K562 (cell line): ENCODE measurements around the gene TFDP1. TPM values are rescaled to one million over a fixed set of nuclear protein-coding genes. Genes with fewer than 3 reads are reported as not detected.

Experiments
- ATAC-seq: fragments of 200-7000 bp; cut with Tn5 transposase; 3 replicates; pipeline ENCODE4 v1.9.1; 2020; ENCODE audit warnings: moderate library complexity
- BruUV-seq: library from RNA; stranded (reverse); fragments of 400-500 nt; replicated peaks from 2 replicates; lab custom pipeline; 2021; lab: Mats Ljungman, UMichigan
- CTCF ChIA-PET: fragments of 300-600 bp; formaldehyde crosslinking; extraction: SDS; loops from one replicate; lab custom pipeline; 2021; ENCODE audit warnings: low intra/inter-chr PET ratio; lab: Yijun Ruan, JAX
- POLR2A ChIA-PET: fragments of 300-600, 350-650 bp; sonication (Branson Sonifier 250); formaldehyde crosslinking; extraction: SDS; loops from one replicate; lab custom pipeline; 2021; ENCODE audit warnings: antibody characterized with exemption, inconsistent platforms; lab: Yijun Ruan, JAX
- DNase-seq, 4 experiments: peaks; one replicate each; pipeline versions ENCODE4 v3.0.0 to v3.0.0-alpha.2; 2011 to 2018; ENCODE audit warnings: low spot score in 3 of 4, mixed read lengths in 3 of 4; ENCODE audit errors: extremely low read depth in 1 of 4
- FAIRE-seq: peaks from 2 replicates; lab custom pipeline; 2011; peaks lifted over from hg19 to GRCh38; lab: Jason Lieb, UNC
- H2AFZ ChIP-seq: 2 replicates; pipeline ENCODE4 v1.6.0; 2011; ENCODE audit warnings: low read depth, low read length, control low read depth, inconsistent platforms
- H3K27ac ChIP-seq: fragments of 200-600 bp; 3 replicates; pipeline ENCODE4 v1.8.0; 2011; ENCODE audit warnings: low read depth, mild to moderate bottlenecking, control low read depth, inconsistent platforms, low read length, moderate library complexity, mixed read lengths; ENCODE audit errors: extremely low read depth
- H3K27me3 ChIP-seq, 2 experiments: fragments of 300-600 bp in 1 of 2; 2 replicates in 1 of 2; 3 replicates in 1 of 2; pipeline versions ENCODE4 v1.6.0 to v1.8.0; 2011; ENCODE audit warnings: inconsistent platforms in 2 of 2, low read length in 2 of 2, mild to moderate bottlenecking in 1 of 2, mixed read lengths in 1 of 2, moderate library complexity in 1 of 2; ENCODE audit not compliant: control insufficient read depth in 2 of 2, insufficient read depth in 2 of 2
- H3K36me3 ChIP-seq: fragments of 300-600 bp; 3 replicates; pipeline ENCODE4 v1.8.0; 2011; ENCODE audit warnings: mild to moderate bottlenecking, low read length, inconsistent platforms; ENCODE audit not compliant: control insufficient read depth, insufficient read depth
- H3K4me1 ChIP-seq, 2 experiments: fragments of 200-600 bp in 1 of 2; replicated peaks in 1 of 2; 2 replicates in 1 of 2; 3 replicates in 1 of 2; pipeline versions ENCODE4 v1.5.1 to v1.8.0; 2011; ENCODE audit warnings: inconsistent platforms in 2 of 2, low read length in 2 of 2, mild to moderate bottlenecking in 1 of 2, mixed read lengths in 1 of 2, moderate library complexity in 1 of 2; ENCODE audit not compliant: control insufficient read depth in 2 of 2, insufficient read depth in 2 of 2
- H3K4me2 ChIP-seq: 2 replicates; pipeline ENCODE4 v1.6.1; 2011; ENCODE audit warnings: low read length, control low read depth, inconsistent platforms, mixed read lengths; ENCODE audit not compliant: insufficient read depth
- H3K4me3 ChIP-seq: fragments of 200-600 bp; sonication (generic), shearing (Covaris generic); 2 replicates; pipeline ENCODE4 v1.5.1; 2016; ENCODE audit warnings: control low read depth, inconsistent platforms
- H3K79me2 ChIP-seq: fragments of 200-600 bp; 3 replicates; pipeline ENCODE4 v1.8.0; 2011; ENCODE audit warnings: low read length, inconsistent platforms; ENCODE audit not compliant: control insufficient read depth, insufficient read depth
- H3K9ac ChIP-seq, 2 experiments: 2 replicates each; pipeline versions ENCODE4 v1.6.0 to v1.6.1; 2011; ENCODE audit warnings: low read depth in 2 of 2, low read length in 2 of 2, control low read depth in 1 of 2, inconsistent platforms in 1 of 2, mild to moderate bottlenecking in 1 of 2, mixed read lengths in 1 of 2; ENCODE audit not compliant: insufficient read depth in 1 of 2
- H3K9me1 ChIP-seq: one replicate; pipeline ENCODE4 v1.6.0; 2011; ENCODE audit warnings: inconsistent platforms, mild to moderate bottlenecking, low read length, moderate library complexity; ENCODE audit not compliant: control insufficient read depth, insufficient read depth
- H3K9me3 ChIP-seq: replicated peaks from 2 replicates; pipeline ENCODE4 v1.5.1; 2011; ENCODE audit warnings: low read depth, low read length, inconsistent platforms; ENCODE audit not compliant: control insufficient read depth, insufficient read depth
- H4K20me1 ChIP-seq: replicated peaks from 2 replicates; pipeline ENCODE4 v1.6.1; 2011; ENCODE audit warnings: low read length, inconsistent platforms, mixed read lengths; ENCODE audit not compliant: control insufficient read depth, insufficient read depth
- ARID3B ChIP-seq: fragments of 250-450 bp; sonication (Bioruptor Pico); IDR thresholded peaks from 2 replicates; pipeline ENCODE4 v1.4.0; 2020; ENCODE audit warnings: borderline replicate concordance
- FIP1L1 ChIP-seq: fragments of 200-400 bp; formaldehyde crosslinking; IDR thresholded peaks from 2 replicates; pipeline ENCODE4 v1.6.1; 2018; ENCODE audit warnings: mild to moderate bottlenecking, low read depth, low read length; ENCODE audit not compliant: poor library complexity, severe bottlenecking
- GTF2B ChIP-seq: IDR thresholded peaks from 2 replicates; pipeline ENCODE4 v1.6.1; 2011; ENCODE audit not compliant: insufficient read length; ENCODE audit errors: extremely low read depth
- HCFC1 ChIP-seq: IDR thresholded peaks from 2 replicates; pipeline ENCODE4 v1.6.1; 2012; ENCODE audit warnings: low read depth, low read length, improper control_type of control experiment
- HNRNPLL ChIP-seq: fragments of 200-400 bp; formaldehyde crosslinking; IDR thresholded peaks from 2 replicates; pipeline ENCODE4 v1.6.1; 2017; ENCODE audit warnings: low read length, low read depth, mild to moderate bottlenecking; ENCODE audit not compliant: poor library complexity, severe bottlenecking
- MAFF ChIP-seq: IDR thresholded peaks from 2 replicates; pipeline ENCODE4 v1.6.1; 2012; ENCODE audit warnings: low read length, improper control_type of control experiment
- MBD1 ChIP-seq: fragments of 250-450 bp; sonication (Bioruptor Pico); IDR thresholded peaks from 2 replicates; pipeline ENCODE4 v1.8.0; 2022; ENCODE audit warnings: inconsistent platforms
- PCBP2 ChIP-seq: fragments of 200-400 bp; formaldehyde crosslinking; IDR thresholded peaks from 2 replicates; pipeline ENCODE4 v1.6.1; 2018; ENCODE audit warnings: low read length, low read depth, mild to moderate bottlenecking, moderate library complexity; ENCODE audit not compliant: poor library complexity, severe bottlenecking
- PHB2 ChIP-seq: fragments of 450-650 bp; IDR thresholded peaks from 2 replicates; pipeline ENCODE4 v1.6.1; 2017; ENCODE audit warnings: low read depth
- SRSF9 ChIP-seq: fragments of 200-400 bp; formaldehyde crosslinking; IDR thresholded peaks from 2 replicates; pipeline ENCODE4 v1.6.1; 2017; ENCODE audit warnings: low read depth, low read length, borderline replicate concordance
- TAF9B ChIP-seq: fragments of 450-650 bp; IDR thresholded peaks from 2 replicates; pipeline ENCODE4 v1.6.1; 2018; ENCODE audit warnings: mild to moderate bottlenecking; ENCODE audit not compliant: partially characterized antibody
- U2AF2 ChIP-seq: fragments of 200-400 bp; formaldehyde crosslinking; optimal IDR thresholded peaks from 2 replicates; pipeline ENCODE3; 2017; ENCODE audit warnings: low read depth, mild to moderate bottlenecking, low read length
- XRCC4 ChIP-seq: IDR thresholded peaks from one replicate; pipeline ENCODE4 v1.6.1; 2011; ENCODE audit not compliant: insufficient read depth, insufficient read length; ENCODE audit errors: extremely low read depth
- ZKSCAN3 ChIP-seq: fragments of 250-450 bp; sonication (Bioruptor Pico); IDR thresholded peaks from 2 replicates; pipeline ENCODE4 v1.4.0; 2020
- ZNF518B ChIP-seq: fragments of 250-450 bp; sonication (Bioruptor Pico); IDR thresholded peaks from 2 replicates; pipeline ENCODE4 v1.5.0; 2021; ENCODE audit warnings: mild to moderate bottlenecking, moderate library complexity
- ZNF668 ChIP-seq: fragments of 250-450 bp; sonication (Bioruptor Pico); IDR thresholded peaks from 2 replicates; pipeline ENCODE4 v1.8.0; 2022; ENCODE audit warnings: mild to moderate bottlenecking, inconsistent platforms
- WGBS: fragments of 100-300 bp; shearing (Covaris generic); methylation state at CpG from one replicate; pipeline ENCODE4 v1.1.6; 2016; ENCODE audit warnings: low coverage, mixed read lengths; ENCODE audit not compliant: insufficient coverage; ENCODE audit errors: missing lambda C conversion rate; 5-methylcytosine and 5-hydroxymethylcytosine counted together
- in situ Hi-C: fragments of 300-500 bp; cut with MboI; formaldehyde crosslinking; loops from 4 replicates; pipeline ENCODE4 v1.15.0; 2018; ENCODE audit warnings: inconsistent platforms, mixed read lengths
- intact Hi-C: fragments of 100-400 bp; cut with micrococcal nuclease; formaldehyde crosslinking; loops from 2 replicates; pipeline ENCODE4 v1.14.2; 2022
- polyA plus RNA-seq, 8 experiments: library from polyadenylated mRNA; depleted of rRNA in 4 of 8; stranded (reverse) in 5 of 8; unstranded in 3 of 8; fragments of >200 nt; fragmentation: Nextera tagmentation in 2 of 8; fragmentation: Illumina TruSeq in 1 of 8; extraction: Ambion mirVana in 2 of 8; extraction: Trizol in 1 of 8; gene quantifications; 2 replicates each; pipeline versions ENCODE4 v1.2.1 to v1.2.3, GENCODE V29; 2011 to 2014; ENCODE audit warnings: inconsistent platforms in 1 of 8, missing spikeins in 1 of 8
- total RNA-seq, 7 experiments: library from RNA; depleted of rRNA in 6 of 7; stranded (reverse); fragments of >200 nt in 6 of 7; fragmentation: Illumina TruSeq in 2 of 7; extraction: Trizol in 2 of 7; gene quantifications; 2 replicates each; pipeline versions ENCODE4 v1.2.1 to v1.2.3, GENCODE V29; 2011 to 2021; ENCODE audit warnings: low replicate concordance in 1 of 7

Gene TFDP1
- total and polyA plus RNA-seq, 9 of the 15 experiments (the other 6 are each of a cell fraction or from before 2014, with no cell fraction given) = 33.8 to 145 (median 69.1) TPM

- Histone ChIP-seq H3K27ac (no peak overlapping the region), H3K36me3 (peaks cover 23% of the 10 kb centered on the region; the same call in 2 of the 3 replicates), H3K9me3 (no peaks in the 10 kb centered on the region; the same call in 1 of the 2 replicates), H4K20me1 (no peaks in the 10 kb centered on the region), H3K27me3 (no peaks in the 10 kb centered on the region), H3K4me2 (no peak overlapping the region), H3K4me3 (no peak overlapping the region), H3K4me1 (no peaks in the 10 kb centered on the region), H3K9me1 (no peaks in the 10 kb centered on the region), H3K9ac (no peak overlapping the region), H2AFZ (no peak overlapping the region), H3K79me2 (peaks cover 4% of the 10 kb centered on the region; the same call in 2 of the 3 replicates)
- WGBS = 92% methylated on average over 12 of the region's 13 CpGs
- in situ Hi-C loops (no loop called here), intact Hi-C loops (no loop called here)
- FAIRE-seq (no peak), DNase-seq (no peak), ATAC-seq (no peak)
- POLR2A ChIA-PET = no interaction called here
- no TSS peak for BruUV-seq
- CTCF ChIA-PET = no interaction called here
- TF ChIP-seq SRSF9 (no peak), PHB2 (no peak), U2AF2 (no peak), ZKSCAN3 (no peak), TAF9B (no peak), ARID3B (no peak), PCBP2 (no peak), FIP1L1 (no peak), MBD1 (CRISPR knock-in tag) (no peak), GTF2B (no peak), MAFF (no peak), HNRNPLL (no peak), ZNF518B (CRISPR knock-in tag) (no peak), XRCC4 (no peak), HCFC1 (no peak), ZNF668 (CRISPR knock-in tag) (no peak)
Observed at GRCh38 chr13:113535381-113535781, 49.2 kb upstream of the TFDP1 start.
